Psoas muscle (tissue), 7 donors: ENCODE measurements around the gene ZNF275. TPM values are rescaled to one million over a fixed set of nuclear protein-coding genes. Genes with fewer than 3 reads are reported as not detected.

ENCODE experiments used
- polyA plus RNA-seq, 3 donors: library from polyadenylated mRNA; stranded (reverse); fragments of 200-250 nt; gene quantifications; one replicate each; pipeline ENCODE4 v1.2.3, GENCODE V29; 2013
- total RNA-seq, 4 donors: library from RNA; stranded (reverse); fragmentation: NEBNext Ultra II Directional in 2 of 4; extraction: Animal tissue kit (Norgen Biotek cat#: 25700) in 2 of 4; gene quantifications; one replicate each; pipeline versions ENCODE4 v1.2.1 to v1.2.4, GENCODE V29; 2021 to 2023
- donor health status: healthy with polysubstance abuse.
- donor health status: DM: no; HTN: no; CAD: no; lungs with moderate emphysema.
- donor health status: Bipolar disorder and iron deficiency.
- donor health status: healthy.
- donor health status: DM: no; HTN: no; CAD: no.
- donor health status: DM: no; HTN: no; CAD: no.
- donor health status: DM: yes; HTN: yes; CAD: no.

ZNF275 gene
- total and polyA plus RNA-seq, 7 donors, result 2.4 to 7.7 (median 5.5) TPM

Other genes with a start within 250 kb of the ZNF275 start
- not detected for gene MAGEA1, start 154.9 kb upstream of the ZNF275 start, total RNA-seq
- gene MAGEA1, start 154.9 kb upstream of the ZNF275 start, polyA plus RNA-seq, result not detected
- gene PNMA6F, start 12.4 kb upstream of the ZNF275 start, total RNA-seq, result not detected
- not detected for gene PNMA6F, start 12.4 kb upstream of the ZNF275 start, polyA plus RNA-seq
- not detected for gene PNMA6E, start 67.2 kb downstream of the ZNF275 start, total RNA-seq
- gene PNMA6E, start 67.2 kb downstream of the ZNF275 start, polyA plus RNA-seq, result not detected
- under 1 TPM; 0.30 to 0.50 (median 0.36) TPM for gene ZFP92, start 77.3 kb downstream of the ZNF275 start, total RNA-seq
- gene ZFP92, start 77.3 kb downstream of the ZNF275 start, polyA plus RNA-seq, result under 1 TPM; 0.10 to 0.16 (median 0.16) TPM
- under 1 TPM in 3 of 4 donors, not detected in 1; 0.25 to 0.56 (median 0.42) TPM for gene TREX2, start 111.9 kb downstream of the ZNF275 start, total RNA-seq
- under 1 TPM in 2 of 3 donors, not detected in 1; 0.10 to 0.27 TPM for gene TREX2, start 111.9 kb downstream of the ZNF275 start, polyA plus RNA-seq
- 10 to 100 TPM; 10.7 to 17.3 (median 12.7) TPM for gene HAUS7, start 136.4 kb downstream of the ZNF275 start, total RNA-seq
- gene HAUS7, start 136.4 kb downstream of the ZNF275 start, polyA plus RNA-seq, result 10 to 100 TPM in 2 of 3 donors, 1 to 10 TPM in 1; 8.3 to 18.5 (median 15.0) TPM
- 10 to 100 TPM; 12.6 to 62.4 (median 23.6) TPM for gene BGN, start 160.8 kb downstream of the ZNF275 start, total RNA-seq
- gene BGN, start 160.8 kb downstream of the ZNF275 start, polyA plus RNA-seq, result 1 to 10 TPM; 6.7 to 9.9 (median 8.4) TPM
- gene ATP2B3, start 183.5 kb downstream of the ZNF275 start, total RNA-seq, result under 1 TPM in 1 of 4 donors, not detected in 3; 0.04 TPM
- gene ATP2B3, start 183.5 kb downstream of the ZNF275 start, polyA plus RNA-seq, result under 1 TPM in 2 of 3 donors, not detected in 1; 0.01 TPM